ENCODE data around the gene RELCH. TPM values are rescaled to one million over a fixed set of nuclear protein-coding genes. Genes with fewer than 3 reads are reported as not detected.
A peak's percentile ranks its signal among the peaks of the same experiment; 100 is the strongest.

RELCH gene
- 16.7 and 23.7 TPM in 2 replicates for total RNA-seq

DNA sequence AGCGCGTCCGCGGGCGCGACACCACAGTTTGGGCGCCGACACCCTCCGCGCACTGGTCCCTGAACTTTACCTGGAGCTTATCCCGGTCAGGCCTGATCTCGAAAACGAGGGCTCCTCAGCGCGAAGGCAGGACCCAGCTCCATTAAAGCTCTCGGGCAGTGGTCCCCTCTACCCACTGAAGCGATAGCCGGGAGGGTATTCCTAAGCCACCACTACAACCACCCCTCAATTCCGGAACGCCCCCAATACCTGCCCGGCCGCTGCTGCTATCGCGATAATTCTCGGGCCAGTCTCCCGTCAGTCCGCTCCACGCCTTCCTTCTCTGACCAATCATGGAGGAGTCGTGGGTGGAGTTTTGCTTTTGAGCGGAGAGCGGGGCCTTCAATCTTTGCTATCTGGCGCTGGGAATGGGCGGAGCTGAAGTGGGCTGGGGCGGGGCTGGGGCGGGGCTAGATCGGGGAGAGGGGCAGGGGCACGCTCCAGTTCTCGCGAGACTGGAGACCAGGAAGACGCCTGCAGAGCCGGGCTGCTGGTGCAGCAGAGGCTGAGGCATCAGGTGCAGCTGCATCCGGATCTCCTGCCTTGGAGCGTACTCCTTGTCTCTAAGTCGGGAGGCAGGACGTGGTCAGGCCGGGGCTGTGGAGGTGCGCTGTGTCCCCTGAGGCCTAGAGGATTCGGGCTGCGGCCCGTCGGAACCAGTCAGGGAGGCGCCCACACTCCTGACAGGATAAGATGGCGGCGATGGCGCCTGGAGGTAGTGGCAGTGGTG, at the start of gene RELCH, which contains the start of gene PIGN:
Gene RELCH, plus strand, starts transcription at position 482 of the 769 bp plus-strand sequence. Its CDS starts 251 bp downstream, at position 733.
Gene PIGN, minus strand, starts transcription at position 283 of the 769 bp plus-strand sequence. CDS start 25,703 bp downstream, outside the sequence.
- TF ChIP-seq CTCF (conservative IDR thresholded peaks at IDR 0.05; ENCODE audit: low read depth, low read length): no peak
- H3K4me3 ChIP-seq (ENCODE audit: low read depth, low read length): peak within 1 kb of the TSS; percentile 91
- peak; percentile 87 for DNase-seq (ENCODE audit: low read depth)

DNA sequence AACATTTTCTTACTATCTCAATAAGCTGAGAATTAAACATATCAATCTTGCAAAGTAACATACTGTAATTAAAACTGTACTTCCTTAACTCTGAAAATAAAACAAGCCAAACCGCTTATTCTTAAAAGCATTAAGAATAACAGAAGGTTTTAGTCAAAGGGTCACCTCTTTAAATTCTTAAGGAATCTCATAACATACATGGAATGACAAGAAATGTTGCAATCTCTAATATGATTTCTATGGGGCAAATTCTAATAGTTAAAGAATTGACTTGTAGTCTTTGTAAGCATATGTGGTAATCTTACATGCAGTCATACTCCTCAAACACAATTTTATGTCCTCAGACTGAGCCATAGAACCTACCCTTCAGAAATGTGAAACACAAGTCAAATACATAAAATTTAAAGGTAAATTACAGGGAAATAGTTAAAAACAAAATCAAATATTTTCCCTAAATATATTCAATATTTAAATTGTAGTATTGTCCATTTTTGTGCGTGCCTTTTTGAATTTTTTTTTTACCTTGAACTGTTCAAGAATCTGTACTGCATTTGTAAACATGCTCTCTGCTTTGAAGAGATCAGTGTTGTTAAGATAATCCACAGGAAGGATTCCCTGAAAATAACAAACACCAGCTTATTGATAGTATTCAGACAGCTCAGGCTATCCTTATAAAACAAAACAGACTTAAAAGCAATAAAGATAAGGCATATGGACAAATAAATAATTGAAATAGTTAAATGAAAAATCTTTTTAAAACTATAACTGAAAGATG, 48.4 kb upstream of the RELCH start:
- TF ChIP-seq CTCF (conservative IDR thresholded peaks at IDR 0.05; ENCODE audit: low read depth, low read length): no peak
- no peak for DNase-seq (ENCODE audit: low read depth)
- no peak overlapping the region for H3K4me3 ChIP-seq (ENCODE audit: low read depth, low read length)

GRCh38 chr18:62140259-62140658, 46.8 kb upstream of the RELCH start:
- no peak overlapping the region for H3K4me3 ChIP-seq (ENCODE audit: low read depth, low read length)
- DNase-seq (ENCODE audit: low read depth): no peak
- no peak for TF ChIP-seq CTCF (conservative IDR thresholded peaks at IDR 0.05; ENCODE audit: low read depth, low read length)

DNA sequence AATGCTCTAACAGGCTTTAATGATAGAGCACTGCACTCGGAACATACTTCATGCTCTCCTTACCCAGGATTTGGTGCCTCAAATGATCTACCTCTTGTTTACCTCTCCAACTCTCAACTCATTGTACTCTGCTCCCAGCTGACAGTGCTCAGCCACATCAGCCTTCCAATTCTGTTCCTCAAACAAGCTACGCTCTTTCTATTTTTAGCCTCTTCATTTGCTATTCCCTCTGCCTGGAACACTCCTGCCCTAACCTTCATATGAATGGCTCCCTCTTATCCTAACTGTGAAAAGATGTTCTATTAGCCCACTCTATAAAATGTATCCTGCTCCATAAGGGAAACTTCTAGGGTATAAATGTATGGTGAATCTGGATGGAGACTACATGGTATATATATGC, 42.7 kb upstream of the RELCH start:
- no peak for TF ChIP-seq CTCF (conservative IDR thresholded peaks at IDR 0.05; ENCODE audit: low read depth, low read length)

GRCh38 chr18:62151068-62151771, 35.8 kb upstream of the RELCH start:
- TF ChIP-seq CTCF (conservative IDR thresholded peaks at IDR 0.05; ENCODE audit: low read depth, low read length): no peak
- DNase-seq (ENCODE audit: low read depth): no peak
- no peak overlapping the region for H3K4me3 ChIP-seq (ENCODE audit: low read depth, low read length)

More for the DNA sequence above, 42.7 kb upstream of the RELCH start:
- H3K4me3 ChIP-seq (ENCODE audit: low read depth, low read length): no peak overlapping the region
- no peak for DNase-seq (ENCODE audit: low read depth)

- no peak overlapping the region for H3K4me3 ChIP-seq (ENCODE audit: low read depth, low read length)
- TF ChIP-seq CTCF (conservative IDR thresholded peaks at IDR 0.05; ENCODE audit: low read depth, low read length): no peak
- no peak for DNase-seq (ENCODE audit: low read depth)
These were observed 34.2 kb upstream of the RELCH start for GRCh38 chr18:62152844-62153243.

Data from epithelial cell of proximal tubule (primary cell).